WERI-Rb-1 (cell line): ENCODE results near the gene ZNF146.

Source experiments
- DNase-seq: peaks from one replicate; pipeline ENCODE4 v3.0.0-alpha.2; 2020
- H3K27ac ChIP-seq: fragments of 250-450 bp; sonication (Bioruptor Pico); 2 replicates; pipeline ENCODE4 v1.5.1; 2020; ENCODE audit warnings: mild to moderate bottlenecking, moderate library complexity
- H3K27me3 ChIP-seq: fragments of 250-450 bp; sonication (Bioruptor Pico); 2 replicates; pipeline ENCODE4 v1.5.1; 2021; ENCODE audit warnings: mild to moderate bottlenecking, low read depth, moderate library complexity; ENCODE audit not compliant: insufficient read depth, severe bottlenecking
- H3K36me3 ChIP-seq: fragments of 250-450 bp; sonication (Bioruptor Pico); 2 replicates; pipeline ENCODE4 v1.5.1; 2020; ENCODE audit warnings: mild to moderate bottlenecking, moderate library complexity
- H3K4me3 ChIP-seq: 2 replicates; pipeline ENCODE4 v1.5.1; 2011; ENCODE audit warnings: low read depth, mild to moderate bottlenecking, control low read depth, low read length
- H3K9me3 ChIP-seq: fragments of 250-450 bp; sonication (Bioruptor Pico); 2 replicates; pipeline ENCODE4 v1.5.1; 2021; ENCODE audit warnings: mild to moderate bottlenecking, moderate library complexity; ENCODE audit not compliant: severe bottlenecking
- CTCF ChIP-seq: IDR thresholded peaks from 2 replicates; pipeline ENCODE4 v1.5.1; 2011; ENCODE audit warnings: low read depth, mild to moderate bottlenecking, control low read depth, inconsistent platforms, low read length

The ZNF146 gene

GRCh38 chr19:36256064-36256463, 41.2 kb downstream of the ZNF146 start:
- DNase-seq: no peak
- Histone ChIP-seq H3K27me3 (no peaks in the 10 kb centered on the region), H3K27ac (no peak overlapping the region), H3K4me3 (no peak overlapping the region), H3K9me3 (no peaks in the 10 kb centered on the region), H3K36me3 (no peaks in the 10 kb centered on the region)
- TF ChIP-seq CTCF: no peak

- no peak overlapping the region for H3K27ac ChIP-seq
- no peak for TF ChIP-seq CTCF
- H3K36me3 ChIP-seq: no peaks in the 10 kb centered on the region
- no peak for DNase-seq
- no peaks in the 10 kb centered on the region for H3K9me3 ChIP-seq
- no peak overlapping the region for H3K4me3 ChIP-seq
- H3K27me3 ChIP-seq: no peaks in the 10 kb centered on the region
Measured at GRCh38 chr19:36256853-36257519, 42.1 kb downstream of the ZNF146 start.

DNA sequence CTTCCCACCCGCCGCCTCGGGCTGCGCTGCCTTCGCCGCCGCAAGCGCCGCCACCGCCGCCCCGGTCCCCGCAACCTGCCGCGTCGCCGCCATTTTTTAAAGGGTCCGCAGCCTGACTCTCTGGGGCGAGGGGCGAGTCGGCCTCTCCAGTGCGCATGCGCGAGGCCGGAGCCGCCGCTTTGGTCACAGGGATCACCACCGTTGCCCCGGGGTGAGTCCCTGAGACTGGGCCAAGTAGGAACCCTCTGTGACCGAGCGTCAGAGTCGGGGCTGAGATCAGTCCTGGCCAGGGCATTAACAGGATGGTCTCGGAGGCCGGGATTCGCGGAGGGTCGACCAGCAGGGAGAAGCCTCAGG, 42.6 kb downstream of the ZNF146 start:
- no peaks in the 10 kb centered on the region for H3K9me3 ChIP-seq
- H3K27ac ChIP-seq: no peak overlapping the region
- no peak for DNase-seq
- no peaks in the 10 kb centered on the region for H3K27me3 ChIP-seq
- H3K36me3 ChIP-seq: no peaks in the 10 kb centered on the region
- no peak overlapping the region for H3K4me3 ChIP-seq
- no peak for TF ChIP-seq CTCF

DNA sequence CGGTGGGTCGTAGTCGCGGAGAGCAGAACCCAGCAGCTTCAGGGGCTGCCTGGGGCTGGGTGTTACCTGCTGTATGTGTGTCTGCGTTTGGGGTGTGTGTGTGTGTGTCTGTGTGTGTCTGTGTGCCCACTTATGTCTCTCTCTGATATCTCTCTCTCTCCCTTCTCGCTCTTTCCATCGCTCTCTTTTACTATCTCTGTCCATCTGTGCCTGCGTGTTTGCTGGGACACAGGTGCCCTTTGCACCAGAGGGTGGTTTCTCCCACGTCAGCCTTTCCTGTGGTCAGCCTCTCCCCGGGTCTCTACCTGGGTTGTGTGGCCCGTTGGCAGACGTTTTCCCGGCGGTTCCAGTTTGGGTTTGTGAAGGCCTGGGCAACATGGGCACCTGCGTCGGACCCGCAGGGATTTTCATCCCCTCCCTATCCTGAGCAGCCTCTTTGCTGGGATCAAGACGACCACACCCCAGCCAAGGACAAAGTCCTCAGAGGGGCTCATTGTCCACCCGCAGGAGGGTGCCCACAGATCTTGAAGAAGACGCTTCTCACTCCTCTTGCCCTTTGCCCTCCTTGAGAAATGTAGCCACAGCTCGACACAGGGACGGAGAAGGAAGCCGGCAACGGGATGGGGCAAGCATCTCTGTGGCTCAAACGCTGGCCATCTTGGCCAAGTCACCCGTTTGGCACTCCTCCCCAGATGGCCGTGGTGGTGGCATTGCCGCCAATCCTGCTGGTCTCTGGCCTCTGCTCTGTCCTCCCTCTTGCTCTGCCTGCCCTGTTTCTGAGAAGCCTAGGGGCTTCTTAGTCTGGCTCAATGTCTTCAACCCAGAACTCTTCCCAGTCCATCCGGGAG, 43.3 kb downstream of the ZNF146 start:
- no peak for TF ChIP-seq CTCF
- H3K27ac ChIP-seq: no peak overlapping the region
- H3K4me3 ChIP-seq: no peak overlapping the region
- no peak for DNase-seq
- no peaks in the 10 kb centered on the region for H3K9me3 ChIP-seq
- no peaks in the 10 kb centered on the region for H3K36me3 ChIP-seq
- H3K27me3 ChIP-seq: no peaks in the 10 kb centered on the region

GRCh38 chr19:36259211-36259610, 44.3 kb downstream of the ZNF146 start:
- no peaks in the 10 kb centered on the region for H3K9me3 ChIP-seq
- no peak overlapping the region for H3K4me3 ChIP-seq
- H3K27ac ChIP-seq: no peak overlapping the region
- no peak for DNase-seq
- no peak for TF ChIP-seq CTCF
- no peaks in the 10 kb centered on the region for H3K36me3 ChIP-seq
- no peaks in the 10 kb centered on the region for H3K27me3 ChIP-seq

DNA sequence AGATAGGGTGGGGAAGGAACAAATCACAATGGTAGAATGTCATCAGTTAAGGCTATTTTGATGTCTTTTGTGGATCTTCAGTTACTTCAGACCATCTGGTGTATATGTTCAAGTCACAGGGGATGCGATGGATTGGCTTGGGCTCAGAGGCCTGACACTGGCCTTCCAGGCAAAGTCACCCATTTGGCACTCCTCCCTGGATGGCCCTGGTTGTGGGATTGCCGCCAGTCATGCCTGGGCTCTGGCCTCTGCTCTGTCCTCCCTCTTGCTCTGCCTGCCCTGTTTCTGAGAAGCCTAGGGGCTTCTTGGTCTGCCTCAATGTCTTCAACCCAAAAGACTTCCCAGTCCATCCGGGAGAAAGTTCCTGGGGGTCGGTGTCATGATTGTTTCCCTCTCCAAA, 50.2 kb downstream of the ZNF146 start:
- DNase-seq: no peak
- Histone ChIP-seq H3K9me3 (peaks cover 2% of the 10 kb centered on the region), H3K27ac (no peak overlapping the region), H3K36me3 (no peaks in the 10 kb centered on the region), H3K27me3 (no peaks in the 10 kb centered on the region), H3K4me3 (no peak overlapping the region)
- TF ChIP-seq CTCF: no peak
